Upper lobe of right lung (tissue), 1 donor: Measurements from ENCODE around the gene MYO5B. TPM values are rescaled to one million over a fixed set of nuclear protein-coding genes. Genes with fewer than 3 reads are reported as not detected.
A peak's percentile ranks its signal among the peaks of the same experiment; 100 is the strongest.

Experiments
- ATAC-seq: fragments of 200-7000 bp; cut with Tn5 transposase; one replicate; pipeline ENCODE4 v1.9.1; 2020; ENCODE audit warnings: mild to moderate bottlenecking, moderate library complexity
- DNase-seq: peaks from one replicate; pipeline ENCODE4 v3.0.0-alpha.2; 2020
- H3K27ac ChIP-seq: fragments of 200-600 bp; one replicate; pipeline ENCODE4 v1.8.0; 2022
- H3K27me3 ChIP-seq: fragments of 200-600 bp; one replicate; pipeline ENCODE4 v1.8.0; 2022; ENCODE audit warnings: mild to moderate bottlenecking
- H3K36me3 ChIP-seq: fragments of 200-600 bp; one replicate; pipeline ENCODE4 v1.8.0; 2022
- H3K4me1 ChIP-seq: fragments of 200-600 bp; one replicate; pipeline ENCODE4 v1.8.0; 2022
- H3K4me3 ChIP-seq: fragments of 200-600 bp; one replicate; pipeline ENCODE4 v1.8.0; 2022; ENCODE audit warnings: mild to moderate bottlenecking
- H3K9me3 ChIP-seq: fragments of 200-600 bp; one replicate; pipeline ENCODE4 v1.8.0; 2022
- CTCF ChIP-seq: fragments of 200-600 bp; IDR thresholded peaks from one replicate; pipeline ENCODE4 v1.8.0; 2022; ENCODE audit warnings: antibody characterized with exemption
- intact Hi-C: fragments of 100-400 bp; cut with DNase I; formaldehyde crosslinking; loops from one replicate; pipeline ENCODE4 v1.11.0; 2022
- total RNA-seq: library from RNA; stranded (reverse); fragmentation: NEBNext Ultra II Directional; extraction: Animal tissue kit (Norgen Biotek cat#: 25700); gene quantifications from one replicate; pipeline ENCODE4 v1.2.1, GENCODE V29; 2021
- donor health status: DM: no; HTN: yes; CAD: no; lungs with severe emphysema.

MYO5B gene
- total RNA-seq, 1 donor from 2014 or later: 31.6 TPM

GRCh38 chr18:49853011-49853410 is 341.9 kb downstream of the MYO5B start:
- H3K27me3 ChIP-seq: no peaks in the 10 kb centered on the region
- H3K27ac ChIP-seq: no peak overlapping the region
- no peaks in the 10 kb centered on the region for H3K9me3 ChIP-seq
- H3K4me3 ChIP-seq: no peak overlapping the region
- H3K4me1 ChIP-seq: no peaks in the 10 kb centered on the region
- no peak for DNase-seq
- intact Hi-C loops: no loop called here
- TF ChIP-seq CTCF: no peak
- no peaks in the 10 kb centered on the region for H3K36me3 ChIP-seq
- no peak for ATAC-seq

GRCh38 chr18:49851624-49852023 is 343.3 kb downstream of the MYO5B start:
- TF ChIP-seq CTCF: no peak
- Histone ChIP-seq H3K4me3 (no peak overlapping the region), H3K9me3 (no peaks in the 10 kb centered on the region), H3K36me3 (no peaks in the 10 kb centered on the region), H3K27ac (no peak overlapping the region), H3K4me1 (no peaks in the 10 kb centered on the region), H3K27me3 (no peaks in the 10 kb centered on the region)
- DNase-seq (no peak), ATAC-seq (no peak)
- intact Hi-C loops: no loop called here

- DNase-seq: no peak
- no peak for TF ChIP-seq CTCF
- intact Hi-C loops: no loop called here
Measured at GRCh38 chr18:49850636-49851035, 344.3 kb downstream of the MYO5B start.

GRCh38 chr18:49849331-49850217 is 345.4 kb downstream of the MYO5B start:
- ATAC-seq (peak; percentile 87), DNase-seq (peak; percentile 84)
- H3K4me3 ChIP-seq: no peak overlapping the region
- H3K27ac ChIP-seq: peak overlapping the region; percentile 11
- no peaks in the 10 kb centered on the region for H3K27me3 ChIP-seq
- H3K4me1 ChIP-seq: no peaks in the 10 kb centered on the region
- intact Hi-C loops: no loop called here
- no peak for TF ChIP-seq CTCF
- no peaks in the 10 kb centered on the region for H3K36me3 ChIP-seq
- no peaks in the 10 kb centered on the region for H3K9me3 ChIP-seq

More at GRCh38 chr18:49850636-49851035, 344.3 kb downstream of the MYO5B start:
- Histone ChIP-seq H3K27ac (no peak overlapping the region), H3K4me3 (no peak overlapping the region), H3K27me3 (no peaks in the 10 kb centered on the region), H3K36me3 (no peaks in the 10 kb centered on the region), H3K4me1 (no peaks in the 10 kb centered on the region), H3K9me3 (no peaks in the 10 kb centered on the region)
- ATAC-seq: no peak

- TF ChIP-seq CTCF: no peak
- no peak for ATAC-seq
- no peaks in the 10 kb centered on the region for H3K36me3 ChIP-seq
- no peak overlapping the region for H3K4me3 ChIP-seq
- no peak for DNase-seq
- no peaks in the 10 kb centered on the region for H3K27me3 ChIP-seq
- H3K9me3 ChIP-seq: no peaks in the 10 kb centered on the region
- H3K4me1 ChIP-seq: no peaks in the 10 kb centered on the region
- intact Hi-C loops: no loop called here
- H3K27ac ChIP-seq: no peak overlapping the region
Measured at GRCh38 chr18:49848115-49848514, 346.8 kb downstream of the MYO5B start.
